Measurements from ENCODE around the gene SLCO2B1.

DNA sequence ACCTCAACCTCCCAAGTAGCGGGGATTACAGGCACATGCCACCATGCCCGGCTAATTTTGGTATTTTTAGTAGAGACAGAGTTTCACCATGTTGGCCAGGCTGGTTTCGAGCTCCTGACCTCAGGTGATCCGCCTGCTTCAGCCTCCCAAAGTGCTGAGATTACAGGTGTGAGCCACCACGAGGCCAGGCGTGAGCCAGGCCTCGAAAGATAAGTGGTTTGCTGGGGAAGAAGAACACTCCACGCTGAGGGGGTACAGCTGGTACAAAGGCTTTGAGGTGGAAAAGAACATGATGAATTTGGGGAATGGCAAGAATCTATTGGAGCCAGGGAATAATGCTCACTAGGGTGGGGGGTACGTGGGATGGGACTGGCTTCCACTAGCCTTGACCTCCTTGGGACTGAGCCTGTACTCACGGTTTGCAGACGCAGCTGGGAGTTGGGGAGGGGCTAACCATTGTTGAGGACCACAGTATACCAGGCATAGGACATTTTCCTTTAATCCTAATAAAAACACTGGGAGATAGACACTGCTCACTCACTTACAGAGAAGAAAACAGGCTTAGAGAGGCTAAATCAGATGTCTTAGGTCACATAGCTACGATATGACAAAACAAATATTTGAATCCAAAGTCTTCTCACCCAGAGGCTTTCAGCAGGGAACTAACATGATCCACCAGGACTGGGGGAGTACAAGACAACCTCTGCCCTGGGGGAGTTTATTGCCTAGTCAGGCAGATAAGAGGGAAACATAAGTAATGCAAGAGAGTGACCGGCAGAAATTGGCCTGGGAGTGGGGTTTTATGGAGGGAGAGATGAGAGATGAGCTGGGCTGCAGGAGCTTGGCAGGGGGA lies 4.9 kb downstream of the SLCO2B1 start:
- TF ChIP-seq, protein P1, sequence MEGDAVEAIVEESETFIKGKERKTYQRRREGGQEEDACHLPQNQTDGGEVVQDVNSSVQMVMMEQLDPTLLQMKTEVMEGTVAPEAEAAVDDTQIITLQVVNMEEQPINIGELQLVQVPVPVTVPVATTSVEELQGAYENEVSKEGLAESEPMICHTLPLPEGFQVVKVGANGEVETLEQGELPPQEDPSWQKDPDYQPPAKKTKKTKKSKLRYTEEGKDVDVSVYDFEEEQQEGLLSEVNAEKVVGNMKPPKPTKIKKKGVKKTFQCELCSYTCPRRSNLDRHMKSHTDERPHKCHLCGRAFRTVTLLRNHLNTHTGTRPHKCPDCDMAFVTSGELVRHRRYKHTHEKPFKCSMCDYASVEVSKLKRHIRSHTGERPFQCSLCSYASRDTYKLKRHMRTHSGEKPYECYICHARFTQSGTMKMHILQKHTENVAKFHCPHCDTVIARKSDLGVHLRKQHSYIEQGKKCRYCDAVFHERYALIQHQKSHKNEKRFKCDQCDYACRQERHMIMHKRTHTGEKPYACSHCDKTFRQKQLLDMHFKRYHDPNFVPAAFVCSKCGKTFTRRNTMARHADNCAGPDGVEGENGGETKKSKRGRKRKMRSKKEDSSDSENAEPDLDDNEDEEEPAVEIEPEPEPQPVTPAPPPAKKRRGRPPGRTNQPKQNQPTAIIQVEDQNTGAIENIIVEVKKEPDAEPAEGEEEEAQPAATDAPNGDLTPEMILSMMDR (IDR thresholded peaks at IDR 0.05): no peak
- TF ChIP-seq POLR2A (IDR thresholded peaks at IDR 0.05): no peak

Data from heart left ventricle (tissue), 13 donors.